PFSK-1 (cell line): ENCODE data around the gene CCL11.

Experiments
- FOXP2 ChIP-seq: optimal IDR thresholded peaks from 2 replicates; pipeline ENCODE3; 2011; ENCODE audit warnings: borderline replicate concordance, control low read depth, inconsistent platforms; ENCODE audit not compliant: insufficient read depth; ENCODE audit errors: extremely low read length, extremely low read depth
- POLR2AphosphoS5 ChIP-seq: IDR thresholded peaks from 2 replicates; pipeline ENCODE4 v1.6.1; 2012; ENCODE audit warnings: low read depth, mild to moderate bottlenecking, control low read depth, low read length, moderate library complexity
- TAF1 ChIP-seq: IDR thresholded peaks from 2 replicates; pipeline ENCODE4 v1.6.1; 2012; ENCODE audit warnings: low read length, control low read depth, borderline replicate concordance; ENCODE audit not compliant: insufficient read depth

DNA sequence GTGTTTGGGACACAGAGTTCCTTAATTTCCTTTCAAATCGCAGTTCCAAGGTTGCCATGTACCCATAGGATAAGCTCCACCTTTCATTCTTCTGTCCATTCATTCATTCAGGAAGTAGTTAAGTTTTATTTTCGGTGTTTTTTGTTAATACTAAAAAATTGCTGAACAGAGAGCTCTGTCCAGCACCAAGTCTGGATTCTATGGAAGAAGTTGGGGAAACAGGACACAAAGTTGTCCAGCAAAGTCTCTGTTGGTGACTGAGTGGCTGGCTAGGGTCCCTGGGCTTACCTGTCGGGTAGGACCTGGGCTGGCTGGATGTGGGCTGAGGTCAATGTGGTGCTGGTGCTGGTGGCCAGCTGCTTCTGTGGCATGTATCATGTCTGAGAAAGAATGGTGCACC lies 48.1 kb upstream of the CCL11 start:
- TF ChIP-seq FOXP2 (no peak), POLR2AphosphoS5 (no peak), TAF1 (no peak)
